Trophoblast cell (in vitro differentiated cells and primary cell): Measurements from ENCODE around the gene NUDT2.
"Not testable (repeated sequence)": the region's sequence is repeated elsewhere in the genome, so short reads cannot be mapped to it uniquely, and the experiment has no call there.

Source experiments
- DNase-seq, 2 donors: peaks; one replicate each; pipeline ENCODE4 v3.0.0-alpha.2; 2016
- H2AFZ ChIP-seq: 2 replicates; pipeline ENCODE4 v1.6.1; 2013; ENCODE audit warnings: low read length, moderate library complexity, mild to moderate bottlenecking; ENCODE audit not compliant: insufficient read depth, poor library complexity
- H2AK5ac ChIP-seq: 2 replicates; pipeline ENCODE4 v1.6.1; 2013; ENCODE audit warnings: mild to moderate bottlenecking, low read length
- H2BK120ac ChIP-seq: 2 replicates; pipeline ENCODE4 v1.6.1; 2013; ENCODE audit warnings: low read length, mild to moderate bottlenecking, moderate library complexity; ENCODE audit not compliant: insufficient read depth, poor library complexity
- H2BK12ac ChIP-seq: 2 replicates; pipeline ENCODE4 v1.6.1; 2013; ENCODE audit warnings: mild to moderate bottlenecking, low read length, moderate library complexity
- H2BK5ac ChIP-seq: 2 replicates; pipeline ENCODE4 v1.6.1; 2013; ENCODE audit warnings: low read length, low read depth, moderate library complexity, mild to moderate bottlenecking; ENCODE audit not compliant: poor library complexity
- H3K14ac ChIP-seq: 2 replicates; pipeline ENCODE4 v1.6.1; 2013; ENCODE audit warnings: mild to moderate bottlenecking, low read length
- H3K18ac ChIP-seq: 2 replicates; pipeline ENCODE4 v1.6.1; 2013; ENCODE audit warnings: mild to moderate bottlenecking, low read length
- H3K23ac ChIP-seq: 2 replicates; pipeline ENCODE4 v1.6.1; 2013; ENCODE audit warnings: low read length
- H3K27ac ChIP-seq: 2 replicates; pipeline ENCODE4 v1.5.1; 2013; ENCODE audit warnings: low read depth, mild to moderate bottlenecking, inconsistent platforms, low read length, moderate library complexity
- H3K27me3 ChIP-seq: 2 replicates; pipeline ENCODE4 v1.6.1; 2013; ENCODE audit warnings: inconsistent platforms, mild to moderate bottlenecking, low read length, moderate library complexity; ENCODE audit not compliant: insufficient read depth
- H3K36me3 ChIP-seq, 2 experiments: 1 replicate in 1 of 2; 2 replicates in 1 of 2; pipeline ENCODE4 v1.6.1; 2013; ENCODE audit warnings: low read length in 2 of 2, mild to moderate bottlenecking in 2 of 2, moderate library complexity in 1 of 2; ENCODE audit not compliant: insufficient read depth in 2 of 2, control insufficient read depth in 1 of 2
- H3K4ac ChIP-seq: 2 replicates; pipeline ENCODE4 v1.6.1; 2013; ENCODE audit warnings: low read depth, mild to moderate bottlenecking, low read length, moderate library complexity
- H3K4me1 ChIP-seq, 2 experiments: 1 replicate in 1 of 2; 2 replicates in 1 of 2; pipeline ENCODE4 v1.6.1; 2013; ENCODE audit warnings: low read length in 2 of 2, mild to moderate bottlenecking in 2 of 2, moderate library complexity in 1 of 2; ENCODE audit not compliant: insufficient read depth in 2 of 2, control insufficient read depth in 1 of 2
- H3K4me2 ChIP-seq: 2 replicates; pipeline ENCODE4 v1.6.1; 2013; ENCODE audit warnings: inconsistent platforms, mild to moderate bottlenecking, low read length, moderate library complexity
- H3K4me3 ChIP-seq: 2 replicates; pipeline ENCODE4 v1.5.1; 2013; ENCODE audit warnings: mild to moderate bottlenecking, low read depth, low read length, inconsistent platforms
- H3K79me1 ChIP-seq: one replicate; pipeline ENCODE4 v1.6.1; 2013; ENCODE audit warnings: low read length
- H3K79me2 ChIP-seq: 2 replicates; pipeline ENCODE4 v1.6.1; 2013; ENCODE audit warnings: low read length, mild to moderate bottlenecking; ENCODE audit not compliant: control insufficient read depth, insufficient read depth, poor library complexity
- H3K9ac ChIP-seq: 2 replicates; pipeline ENCODE4 v1.6.1; 2013; ENCODE audit warnings: mild to moderate bottlenecking, low read length
- H3K9me3 ChIP-seq: 2 replicates; pipeline ENCODE4 v1.6.1; 2013; ENCODE audit warnings: low read depth, mild to moderate bottlenecking, control low read depth, inconsistent platforms, low read length; ENCODE audit not compliant: insufficient read depth
- H4K12ac ChIP-seq: 2 replicates; pipeline ENCODE4 v1.6.1; 2013; ENCODE audit warnings: low read depth, mild to moderate bottlenecking, low read length, moderate library complexity
- H4K8ac ChIP-seq: 2 replicates; pipeline ENCODE4 v1.6.1; 2013; ENCODE audit warnings: low read depth, mild to moderate bottlenecking, low read length, moderate library complexity
- H4K91ac ChIP-seq: one replicate; pipeline ENCODE4 v1.6.1; 2013; ENCODE audit warnings: low read depth, mild to moderate bottlenecking, low read length, moderate library complexity
- WGBS: extraction: QIAGEN DNeasy Blood & Tissue Kit; methylation state at CpG from one replicate; pipeline ENCODE4 v1.1.7; 2013; ENCODE audit warnings: missing lambda C conversion rate; ENCODE audit not compliant: insufficient read length, insufficient coverage; ENCODE audit errors: extremely low coverage; 5-methylcytosine and 5-hydroxymethylcytosine counted together

The NUDT2 gene

GRCh38 chr9:34334916-34335315 lies 5.5 kb downstream of the NUDT2 start:
- H2AK5ac ChIP-seq = no peak overlapping the region
- H2BK120ac ChIP-seq = no peak overlapping the region
- no peak overlapping the region for H4K12ac ChIP-seq
- no peak overlapping the region for H2BK5ac ChIP-seq
- no peaks in the 10 kb centered on the region for H3K79me1 ChIP-seq
- no peak overlapping the region for H3K4me3 ChIP-seq
- no peaks in the 10 kb centered on the region for H3K9me3 ChIP-seq
- H3K23ac ChIP-seq = no peak overlapping the region
- H3K14ac ChIP-seq = no peak overlapping the region
- no peaks in the 10 kb centered on the region for H3K4me1 ChIP-seq
- peaks cover 8 to 11% of the 10 kb centered on the region in 2 experiments for H3K36me3 ChIP-seq
- H3K4me2 ChIP-seq = no peak overlapping the region
- H3K27ac ChIP-seq = no peak overlapping the region
- H2AFZ ChIP-seq = no peak overlapping the region
- H2BK12ac ChIP-seq = no peak overlapping the region
- H4K91ac ChIP-seq = no peak overlapping the region
- no peak overlapping the region for H3K9ac ChIP-seq
- H3K18ac ChIP-seq = no peak overlapping the region
- H3K4ac ChIP-seq = no peak overlapping the region
- no peak for DNase-seq
- WGBS = no CpG with 5 or more reads among the region's 2 CpGs
- H3K27me3 ChIP-seq = no peaks in the 10 kb centered on the region
- no peaks in the 10 kb centered on the region for H3K79me2 ChIP-seq
- no peak overlapping the region for H4K8ac ChIP-seq

GRCh38 chr9:34335376-34335775 lies 6.0 kb downstream of the NUDT2 start:
- H3K4ac ChIP-seq = no peak overlapping the region
- no peak overlapping the region for H4K91ac ChIP-seq
- no peak for DNase-seq
- no peaks in the 10 kb centered on the region for H3K4me1 ChIP-seq
- H3K9ac ChIP-seq = no peak overlapping the region
- no peak overlapping the region for H3K4me2 ChIP-seq
- H3K4me3 ChIP-seq = no peak overlapping the region
- H3K14ac ChIP-seq = no peak overlapping the region
- peaks cover 9 to 12% of the 10 kb centered on the region in 2 experiments for H3K36me3 ChIP-seq
- H4K12ac ChIP-seq = no peak overlapping the region
- no peak overlapping the region for H2AFZ ChIP-seq
- H3K79me2 ChIP-seq = no peaks in the 10 kb centered on the region
- WGBS = no CpG with 5 or more reads among the region's 4 CpGs
- no peak overlapping the region for H2AK5ac ChIP-seq
- no peak overlapping the region for H2BK5ac ChIP-seq
- no peak overlapping the region for H4K8ac ChIP-seq
- no peaks in the 10 kb centered on the region for H3K9me3 ChIP-seq
- H3K18ac ChIP-seq = no peak overlapping the region
- H3K23ac ChIP-seq = no peak overlapping the region
- no peak overlapping the region for H2BK12ac ChIP-seq
- H3K27ac ChIP-seq = no peak overlapping the region
- H2BK120ac ChIP-seq = no peak overlapping the region
- no peaks in the 10 kb centered on the region for H3K79me1 ChIP-seq
- H3K27me3 ChIP-seq = no peaks in the 10 kb centered on the region

DNA sequence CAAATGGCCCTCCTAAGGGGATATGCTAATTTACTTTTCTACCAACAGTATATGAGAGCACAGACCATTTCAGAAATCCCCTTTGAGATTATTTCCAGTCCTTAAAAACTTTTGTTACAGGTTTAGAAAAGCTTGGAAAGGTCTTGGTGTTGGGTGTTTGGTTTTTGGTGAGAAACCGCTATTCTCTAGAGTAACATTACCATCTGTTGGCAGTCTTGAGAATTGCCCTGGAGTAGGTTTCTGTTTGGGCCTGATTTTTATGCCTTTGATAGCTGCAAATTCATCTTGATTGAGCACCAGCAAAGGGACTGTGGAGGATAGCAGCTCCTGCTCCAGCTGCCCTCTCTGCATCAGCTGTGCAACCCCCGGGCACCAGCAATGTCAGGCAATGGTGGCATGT lies 8.0 kb downstream of the NUDT2 start:
- Histone ChIP-seq H3K23ac (no peak overlapping the region), H3K14ac (no peak overlapping the region), H3K4ac (no peak overlapping the region), H3K36me3 (peaks cover 17 to 20% of the 10 kb centered on the region in 2 experiments), H2AFZ (no peak overlapping the region), H4K12ac (no peak overlapping the region), H3K4me2 (no peak overlapping the region), H4K91ac (no peak overlapping the region), H3K4me1 (no peaks in the 10 kb centered on the region), H2AK5ac (no peak overlapping the region), H3K9ac (no peak overlapping the region), H2BK12ac (no peak overlapping the region), H2BK120ac (no peak overlapping the region), H3K9me3 (no peaks in the 10 kb centered on the region), H3K79me2 (no peaks in the 10 kb centered on the region), H4K8ac (no peak overlapping the region), H3K79me1 (no peaks in the 10 kb centered on the region), H3K18ac (no peak overlapping the region), H3K4me3 (no peak overlapping the region), H3K27me3 (no peaks in the 10 kb centered on the region), H3K27ac (no peak overlapping the region), H2BK5ac (no peak overlapping the region)
- WGBS = no CpG with 5 or more reads among the region's 2 CpGs
- DNase-seq = no peak

GRCh38 chr9:34338079-34338478 lies 8.7 kb downstream of the NUDT2 start:
- not testable (repeated sequence) for H2BK12ac ChIP-seq, H4K91ac ChIP-seq, H3K27me3 ChIP-seq, H3K4me1 ChIP-seq, H3K79me2 ChIP-seq, H3K9me3 ChIP-seq, H3K79me1 ChIP-seq, H3K27ac ChIP-seq, H3K4me3 ChIP-seq, H4K8ac ChIP-seq, H3K14ac ChIP-seq, H2BK5ac ChIP-seq, DNase-seq, H2AFZ ChIP-seq, H3K4me2 ChIP-seq, H2AK5ac ChIP-seq, H3K4ac ChIP-seq, H2BK120ac ChIP-seq, H4K12ac ChIP-seq, H3K23ac ChIP-seq, H3K18ac ChIP-seq, H3K9ac ChIP-seq
- peaks cover 17 to 21% of the 10 kb centered on the region in 2 experiments for H3K36me3 ChIP-seq
